CD4-positive, alpha-beta T cell treated with Interferon gamma for 1 hour (primary cell): ENCODE data around the gene MACROD1.
A peak's percentile ranks its signal among the peaks of the same experiment; 100 is the strongest.

Source experiments
- DNase-seq: peaks from one replicate; pipeline ENCODE4 v3.0.0-alpha.2; 2020

MACROD1 gene

DNA sequence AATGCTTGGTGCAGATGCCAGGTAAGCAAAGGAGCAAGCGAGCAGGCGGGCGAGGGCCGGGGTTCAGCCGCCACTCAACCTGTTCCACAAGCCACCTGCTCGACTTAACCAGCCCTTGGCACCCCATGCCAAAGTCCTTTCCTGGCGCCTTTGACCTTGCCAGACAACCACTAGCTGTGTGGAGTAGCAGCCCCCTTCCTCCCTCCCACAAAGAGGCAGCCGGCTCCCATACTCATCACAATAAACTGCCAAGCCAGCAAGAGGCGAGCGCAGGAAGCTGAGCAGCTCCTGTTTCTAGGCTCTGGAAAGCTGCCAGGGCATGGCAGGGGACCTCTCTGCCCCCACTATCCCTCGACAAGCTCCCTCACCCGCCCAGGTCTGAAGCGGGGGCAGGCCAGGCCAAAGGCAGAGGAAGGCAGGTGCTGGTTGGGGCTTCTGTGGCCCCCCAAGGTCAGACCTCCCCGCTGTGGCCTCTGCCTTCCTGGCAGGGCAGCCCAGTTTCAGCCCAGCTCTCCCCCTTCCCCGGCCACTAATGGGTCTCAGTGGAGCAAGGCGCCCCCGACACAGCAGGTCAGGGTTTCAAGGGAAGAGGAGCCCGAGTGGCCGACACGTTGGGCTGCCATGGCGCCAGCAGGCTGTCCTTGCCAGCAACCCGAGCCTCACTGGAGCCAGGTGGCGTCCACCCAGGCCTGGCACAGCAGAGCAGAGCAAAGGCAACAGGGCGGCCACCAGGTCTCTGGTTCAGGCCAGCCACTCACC is 15.3 kb downstream of the MACROD1 start:
- DNase-seq, result no peak

DNA sequence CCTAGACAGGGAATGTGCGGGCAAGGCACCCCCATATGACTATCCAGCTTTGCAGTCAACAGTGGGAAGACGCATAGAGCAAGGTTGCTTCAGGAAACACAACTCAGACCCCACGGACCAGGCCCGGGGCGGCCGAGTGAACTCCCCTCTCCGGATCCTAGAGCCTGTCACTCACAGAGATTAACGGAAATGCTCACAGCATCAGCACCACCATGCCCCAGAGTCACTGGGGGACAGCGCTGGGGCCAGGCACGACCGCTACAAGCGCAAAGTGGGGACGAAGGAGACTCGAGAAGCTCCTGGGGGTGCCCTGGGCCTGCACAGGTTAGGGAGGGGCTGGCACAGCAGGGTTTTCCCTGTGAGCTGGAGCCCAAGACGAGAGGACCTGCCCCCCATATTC is 15.9 kb downstream of the MACROD1 start:
- DNase-seq, result no peak

DNA sequence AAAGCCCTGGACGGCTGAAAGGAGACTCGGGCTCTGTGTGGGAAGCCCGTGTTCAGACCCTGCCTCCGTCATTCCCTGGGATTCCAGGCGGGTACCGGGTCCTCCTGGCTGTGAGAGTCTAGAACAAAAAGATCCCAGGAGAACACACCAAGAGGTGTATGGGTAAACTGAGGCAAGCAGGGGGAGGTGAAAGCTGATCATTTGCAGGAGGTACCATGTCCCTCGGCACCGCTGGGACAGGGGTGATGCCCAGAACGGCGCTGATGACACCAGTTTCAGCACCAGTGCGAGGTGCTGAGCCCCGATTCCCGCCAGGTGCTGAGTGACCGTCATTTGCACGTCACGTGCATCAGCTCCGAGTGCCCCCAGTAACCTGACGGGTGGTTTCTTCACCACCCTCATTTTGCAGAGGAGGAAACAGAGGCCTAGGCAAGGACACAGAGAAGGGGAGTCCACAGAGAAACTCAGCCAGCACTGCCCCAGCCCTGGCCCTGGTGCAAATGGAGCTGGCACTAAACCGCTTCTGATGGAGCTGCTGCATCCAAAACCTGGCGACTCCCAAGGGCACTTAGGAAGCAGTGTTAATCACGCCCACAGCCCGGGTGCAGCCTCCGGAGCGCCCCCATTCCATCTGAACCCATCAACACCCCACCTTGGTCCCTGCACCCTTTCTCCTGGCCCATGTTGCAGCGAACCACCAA is 16.8 kb downstream of the MACROD1 start:
- no peak for DNase-seq

DNA sequence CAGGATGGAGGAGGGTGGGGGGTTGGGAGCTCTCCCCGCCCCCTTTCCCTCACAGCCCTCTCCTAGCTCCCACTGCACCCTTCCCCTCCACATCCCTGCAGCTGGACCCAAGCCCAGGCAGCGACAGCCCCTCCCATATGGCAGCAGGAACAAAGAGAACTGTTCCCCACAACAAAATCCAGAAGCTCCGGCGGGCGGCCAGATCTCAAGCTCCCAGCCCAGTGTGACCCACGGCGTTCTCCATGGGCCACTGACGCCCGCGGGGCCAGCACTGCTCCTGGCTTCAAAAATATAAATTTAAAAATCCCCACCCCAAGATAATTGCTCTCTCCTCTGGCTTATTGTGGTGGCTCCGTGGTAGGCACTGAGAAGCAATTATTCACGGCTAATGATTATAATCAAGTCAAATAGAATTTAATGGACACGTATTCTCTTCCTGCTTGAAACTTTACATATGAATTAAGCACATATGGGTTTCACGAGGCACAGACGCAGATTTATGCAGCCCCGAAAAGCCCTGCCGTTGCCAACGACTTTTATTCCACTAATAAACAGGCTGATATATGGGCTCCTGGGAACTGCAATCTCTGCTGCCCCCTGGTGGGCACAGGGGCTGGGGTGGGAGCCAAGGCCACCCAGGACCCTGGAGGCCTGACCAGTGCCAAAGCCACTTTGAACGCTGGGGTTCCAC is 17.5 kb downstream of the MACROD1 start:
- peak; percentile 65 for DNase-seq

DNA sequence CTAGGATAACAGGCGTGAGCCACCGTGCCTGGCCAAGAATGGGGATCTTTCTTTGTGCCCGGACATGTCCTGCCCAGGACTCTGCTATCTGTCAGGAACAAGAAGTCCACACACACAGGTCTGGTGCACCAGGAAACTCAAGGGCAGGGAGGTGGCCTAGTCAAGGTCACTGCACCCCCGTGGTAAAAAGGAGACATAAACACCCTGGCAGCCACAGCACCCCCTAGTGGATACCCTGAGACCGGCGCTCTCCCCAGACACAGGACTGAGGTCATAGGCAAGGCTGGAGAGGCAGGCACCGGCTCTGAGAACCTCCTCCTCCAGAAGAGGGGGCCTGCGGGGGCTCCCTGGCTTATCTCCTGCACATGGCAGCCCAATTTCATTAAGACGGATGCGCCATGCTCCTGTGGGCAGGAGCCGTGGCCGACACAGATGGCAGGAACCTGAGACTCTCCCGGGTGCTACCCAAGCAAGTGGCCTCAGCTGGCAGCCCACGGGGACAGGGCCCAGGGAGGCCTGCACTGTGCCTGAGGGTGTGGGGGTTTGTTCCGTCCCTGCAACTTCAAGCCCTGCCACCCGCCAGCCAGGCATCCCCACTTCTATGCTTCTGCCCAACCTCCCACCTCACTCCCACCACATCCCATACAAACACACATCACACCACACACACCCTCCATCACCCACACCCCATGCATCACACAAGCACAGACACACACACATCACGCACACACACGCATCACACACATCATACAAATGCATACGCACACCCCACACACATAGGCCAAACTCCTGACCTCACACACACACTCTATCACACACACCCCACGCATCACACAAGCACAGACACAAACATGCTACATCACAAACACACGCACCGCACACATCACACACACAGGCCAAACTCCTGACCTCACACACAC is 19.6 kb downstream of the MACROD1 start:
- peak; percentile 59 for DNase-seq

DNA sequence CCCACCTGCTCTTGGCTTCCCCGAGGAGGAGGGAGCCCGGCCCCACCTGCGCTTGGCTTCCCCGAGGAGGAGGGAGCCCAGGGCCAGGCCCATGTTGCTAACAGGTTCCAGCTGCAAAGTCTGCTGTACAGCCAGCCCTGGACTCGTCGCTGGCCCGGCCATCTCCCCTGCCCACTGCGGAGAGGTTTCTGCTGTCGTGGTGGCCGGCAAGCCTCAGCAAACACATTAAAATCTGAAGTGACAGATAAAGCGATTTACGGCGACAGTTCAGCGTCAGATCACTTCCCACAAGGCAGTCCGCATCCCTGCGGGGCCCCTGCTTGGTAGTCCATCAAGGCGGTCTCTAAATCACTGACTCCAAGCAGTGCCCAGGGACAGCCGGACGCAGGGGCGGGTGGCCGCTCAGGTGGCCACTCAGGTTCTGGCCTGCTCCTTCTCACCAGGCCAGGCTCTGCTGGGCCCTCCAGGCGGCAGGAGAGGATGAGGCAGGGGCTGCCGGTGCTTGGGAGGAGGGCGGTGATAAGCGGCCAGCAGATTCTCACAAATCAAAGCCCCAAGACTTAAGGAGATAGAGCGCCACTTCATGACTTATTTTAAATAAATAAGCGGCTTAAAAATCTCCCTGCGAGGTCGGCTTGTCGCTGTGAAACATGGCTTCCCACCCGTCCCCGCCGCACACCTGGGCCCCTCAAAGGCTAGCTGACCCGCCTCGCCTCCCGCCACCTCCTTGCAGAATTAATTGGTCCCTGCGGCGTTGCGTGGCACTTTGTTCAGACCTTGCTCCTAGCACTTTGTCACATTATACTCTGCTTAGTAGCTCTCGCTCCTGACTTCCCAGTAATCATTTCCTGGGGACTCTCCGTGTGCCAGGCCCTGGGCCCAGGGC is 21.1 kb downstream of the MACROD1 start:
- DNase-seq, result no peak

DNA sequence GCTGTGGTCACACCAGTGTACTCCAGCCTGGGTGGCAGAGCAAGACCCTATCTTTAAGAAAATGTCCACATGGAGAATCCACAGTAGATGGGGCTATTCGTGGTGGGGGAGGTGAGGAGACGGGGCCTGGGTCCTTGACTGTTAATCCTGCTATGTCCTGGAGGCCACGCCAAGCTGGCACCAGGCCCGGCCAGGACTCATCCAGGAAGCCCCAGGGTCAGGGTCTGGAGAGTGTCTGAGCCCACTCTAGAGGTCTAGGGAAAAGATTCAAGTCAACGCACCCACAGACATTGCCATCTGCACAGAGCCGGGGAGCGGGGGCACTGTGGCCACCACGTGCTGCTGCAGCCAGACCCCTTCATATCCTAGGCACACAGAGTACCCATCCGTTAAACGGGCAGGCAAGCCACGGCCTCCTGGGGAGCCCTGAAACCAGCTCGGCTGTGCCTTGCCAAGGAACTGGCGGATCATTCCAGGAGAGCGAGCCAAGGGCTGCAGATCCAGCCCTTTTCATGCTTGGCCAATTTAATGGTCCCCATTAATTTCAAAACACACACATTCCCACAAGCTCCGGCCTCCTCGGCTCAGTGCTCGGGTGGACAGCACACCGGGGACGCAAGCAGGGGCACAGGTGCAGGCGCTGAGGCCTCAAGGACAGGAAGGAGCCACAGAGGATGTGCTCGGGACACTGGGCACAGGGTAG is 24.7 kb downstream of the MACROD1 start:
- DNase-seq, result no peak

DNA sequence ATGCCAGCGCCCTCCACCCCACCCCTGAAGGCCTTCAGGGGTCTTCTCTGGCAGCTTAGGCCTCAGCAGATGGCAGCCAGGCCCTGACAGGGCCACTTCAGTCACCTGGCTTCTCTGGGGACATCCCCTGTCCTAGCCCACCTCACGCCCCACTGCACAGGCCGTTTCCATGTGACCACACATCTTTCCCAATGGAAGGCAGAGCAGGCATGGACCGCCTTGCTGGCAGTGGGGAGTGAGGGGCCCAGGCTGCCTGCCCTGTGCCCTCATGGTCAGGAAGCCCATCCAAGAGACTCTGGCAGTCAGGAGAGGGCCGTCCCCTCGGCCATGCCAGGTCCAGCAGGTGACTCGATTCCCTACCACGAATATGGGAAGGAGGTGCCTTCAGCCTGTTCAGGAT is 25.8 kb downstream of the MACROD1 start:
- DNase-seq, result no peak

DNA sequence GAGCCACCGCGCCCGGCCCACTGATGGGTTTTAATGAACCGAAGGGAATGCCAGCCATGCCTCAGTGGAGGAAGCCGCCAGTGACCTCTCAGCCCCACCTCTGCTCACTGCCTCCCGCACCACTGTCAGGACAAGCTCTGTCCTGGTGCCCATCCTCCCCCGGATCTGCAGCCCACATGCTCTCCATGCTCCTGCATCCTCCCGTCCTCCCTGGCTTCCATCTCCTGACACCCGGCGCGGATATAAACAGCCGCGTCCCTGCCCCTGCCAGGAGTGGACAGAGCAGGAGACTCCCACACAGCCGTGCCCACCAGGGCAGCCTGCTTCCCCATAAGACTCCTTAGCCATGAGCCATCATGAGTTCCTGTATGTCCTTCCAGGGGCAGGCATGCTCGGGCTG is 26.9 kb downstream of the MACROD1 start:
- no peak for DNase-seq

DNA sequence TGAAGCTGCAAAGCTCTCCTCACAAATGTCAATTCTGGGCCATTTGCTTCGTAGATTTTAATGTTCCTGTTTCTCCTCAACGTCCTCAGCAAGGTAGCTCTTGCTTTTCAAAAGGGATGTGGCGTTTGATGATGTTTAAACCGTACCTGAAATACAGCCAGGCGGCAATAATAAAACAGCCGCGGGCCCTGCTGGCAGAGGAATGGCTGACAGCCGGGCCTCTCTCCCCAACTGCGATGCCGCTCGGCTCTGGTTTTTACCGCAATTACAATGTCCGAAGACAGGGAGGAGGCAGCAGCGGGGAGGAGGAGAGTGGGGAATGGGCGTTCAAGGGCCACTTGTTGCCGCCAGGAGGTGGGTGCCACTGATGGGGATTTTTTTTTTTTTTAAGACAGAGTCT is 27.5 kb downstream of the MACROD1 start:
- DNase-seq, result no peak

DNA sequence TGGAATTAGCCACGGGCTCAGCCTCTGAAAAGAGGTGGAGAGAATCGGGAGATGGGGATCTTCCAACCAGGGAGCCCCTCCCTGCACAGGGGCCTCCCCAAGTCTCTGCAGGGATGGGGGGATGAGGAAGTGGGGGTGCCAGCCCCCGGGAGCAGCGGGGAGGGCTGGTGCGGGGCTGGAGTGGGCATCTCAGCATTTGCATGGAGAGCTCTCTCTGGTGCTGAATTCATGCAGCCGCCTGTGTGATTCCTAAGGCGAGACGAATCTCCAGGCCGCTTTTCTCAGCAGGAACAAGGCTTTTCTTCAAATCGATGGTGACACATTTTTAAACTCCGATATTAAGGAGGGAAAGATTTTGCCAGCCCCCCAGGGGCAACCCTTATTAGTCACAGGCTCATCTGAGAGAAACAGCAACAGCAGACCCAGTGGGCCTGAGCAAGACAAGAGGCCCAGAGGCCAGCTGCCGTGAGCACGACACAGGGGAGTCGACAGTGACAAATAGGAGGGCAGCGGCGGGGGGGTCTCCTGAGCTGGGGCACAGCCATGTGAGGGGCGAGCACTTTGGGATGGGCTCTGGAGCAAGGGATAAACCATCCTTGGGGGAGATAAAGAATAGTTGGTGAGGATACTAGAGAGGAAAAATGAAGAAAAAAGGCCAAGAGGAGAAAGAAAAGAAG is 29.0 kb downstream of the MACROD1 start:
- no peak for DNase-seq

DNA sequence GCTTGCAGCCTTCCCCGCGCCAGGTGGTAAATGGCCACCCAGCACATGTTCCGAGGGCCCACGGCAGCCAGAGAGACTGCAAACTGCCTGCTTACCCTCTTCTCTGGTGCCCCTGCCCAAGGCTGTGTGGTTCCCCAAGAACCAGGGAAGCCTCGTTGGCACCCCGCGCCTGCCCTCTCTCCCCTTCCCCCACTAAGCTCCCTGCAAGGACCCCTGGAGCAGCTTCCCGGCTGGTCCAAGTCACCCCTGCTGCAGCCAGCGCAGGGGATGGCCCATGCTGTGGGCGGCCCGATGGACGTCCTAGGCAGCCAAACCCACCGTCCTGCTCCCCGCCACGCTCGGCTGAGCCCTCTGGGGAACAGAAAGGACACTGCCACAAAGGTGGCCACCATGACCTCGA is 30.2 kb downstream of the MACROD1 start:
- no peak for DNase-seq

DNA sequence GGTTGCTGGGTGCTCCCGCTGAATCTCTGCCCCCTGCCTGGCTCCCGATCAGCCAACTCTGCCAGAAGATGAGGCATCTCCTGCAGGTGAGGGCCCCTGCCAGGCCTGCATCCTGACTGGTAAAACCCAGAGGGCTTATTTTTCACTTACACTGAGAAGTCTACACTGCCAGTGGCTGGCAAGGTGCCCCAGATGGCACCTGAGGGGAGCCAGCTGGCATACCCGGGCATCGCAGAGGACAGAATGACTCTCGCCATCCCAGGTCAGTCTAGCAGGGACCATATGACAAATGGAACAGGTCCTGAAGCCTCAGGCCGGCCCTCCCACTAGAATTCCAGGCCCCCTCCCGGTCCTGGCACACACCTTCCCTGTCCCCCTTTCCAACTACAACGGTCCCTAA is 30.9 kb downstream of the MACROD1 start:
- no peak for DNase-seq

DNA sequence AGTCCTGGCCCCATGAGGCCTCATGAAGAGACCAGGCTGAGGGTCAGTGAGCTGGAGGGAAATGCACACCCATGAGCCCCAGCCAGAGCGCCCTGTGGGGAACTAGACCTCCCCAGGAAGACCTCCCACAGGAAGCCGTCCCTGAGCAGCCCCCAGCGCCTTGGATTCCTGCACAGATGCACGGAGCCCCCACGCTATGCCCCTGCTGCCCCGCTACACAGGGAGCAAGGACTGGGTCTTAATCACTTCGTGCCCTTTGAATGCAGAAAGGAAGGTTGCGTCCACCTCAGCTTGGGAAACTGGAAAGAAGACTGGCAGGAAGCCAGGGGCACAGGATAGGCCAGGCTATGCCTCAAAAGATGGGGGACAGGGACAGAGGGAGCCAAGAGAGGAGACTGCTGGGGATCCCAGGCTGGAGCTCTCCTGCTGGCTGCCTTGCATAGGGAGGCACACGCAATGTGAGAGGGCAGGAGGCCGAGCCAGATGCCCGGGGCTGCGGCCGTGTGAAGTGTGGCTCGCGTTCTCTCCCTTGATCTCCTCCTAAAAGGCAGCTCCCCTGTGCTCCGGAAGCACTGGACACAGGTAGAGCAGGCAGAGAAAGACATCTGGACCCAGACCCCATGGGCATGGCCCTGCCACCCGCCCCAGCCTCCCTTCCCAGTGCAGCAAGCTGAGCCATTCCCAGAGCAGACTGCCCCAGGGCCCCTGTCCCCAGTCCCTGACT is 32.8 kb downstream of the MACROD1 start:
- no peak for DNase-seq

DNA sequence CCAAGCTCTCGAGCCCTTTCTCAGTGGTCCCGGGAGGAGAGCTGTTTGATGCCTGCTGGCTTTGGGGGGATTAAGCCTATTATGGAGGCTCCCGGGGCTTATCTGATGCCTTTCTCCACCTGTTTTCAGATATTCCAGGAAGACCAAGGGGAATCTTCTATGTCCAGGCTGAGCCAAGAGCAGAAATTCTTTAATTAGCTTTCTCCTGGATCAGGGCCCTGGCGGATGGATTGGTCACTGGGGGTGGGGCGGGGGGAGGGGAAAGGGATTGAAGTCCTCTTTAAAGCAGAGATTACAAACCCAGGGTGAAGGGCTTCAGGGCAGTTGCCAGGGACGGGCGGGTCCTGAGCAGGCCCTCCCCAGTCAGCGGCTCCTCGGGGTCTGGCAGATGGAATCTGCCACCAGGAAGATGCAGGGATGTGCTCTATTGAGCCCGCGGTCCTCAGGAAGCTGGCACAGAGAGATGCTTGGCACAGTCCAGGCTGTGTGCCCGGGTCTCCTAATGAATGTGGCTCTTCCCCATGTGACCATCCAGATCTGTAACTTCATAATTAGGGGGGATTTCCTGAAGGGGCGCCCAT is 33.6 kb downstream of the MACROD1 start:
- DNase-seq, result no peak

DNA sequence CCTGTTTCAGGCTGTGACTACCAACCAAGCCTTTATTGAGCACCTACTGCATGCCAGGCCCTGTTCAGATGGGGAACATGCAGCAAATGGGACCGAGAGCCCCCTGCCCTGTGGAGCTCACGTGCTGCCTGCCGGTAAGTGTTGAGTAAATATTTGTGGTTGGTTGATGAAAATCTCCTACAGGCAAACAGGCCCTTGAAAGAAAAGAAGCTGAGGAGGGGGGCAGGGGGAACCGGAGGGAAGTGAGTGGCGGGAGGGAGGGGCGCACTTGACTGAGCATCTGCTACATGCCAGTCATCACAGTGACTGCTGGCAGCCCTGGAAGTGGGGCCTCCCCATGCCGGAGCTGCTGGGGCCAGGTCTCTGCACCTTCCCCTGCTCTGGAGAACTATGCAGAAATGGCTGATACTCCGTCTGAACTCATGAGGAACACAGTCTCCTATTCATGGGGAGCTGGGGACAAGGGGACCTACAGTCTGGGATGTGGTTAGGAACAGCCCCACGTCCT is 34.2 kb downstream of the MACROD1 start:
- no peak for DNase-seq

DNA sequence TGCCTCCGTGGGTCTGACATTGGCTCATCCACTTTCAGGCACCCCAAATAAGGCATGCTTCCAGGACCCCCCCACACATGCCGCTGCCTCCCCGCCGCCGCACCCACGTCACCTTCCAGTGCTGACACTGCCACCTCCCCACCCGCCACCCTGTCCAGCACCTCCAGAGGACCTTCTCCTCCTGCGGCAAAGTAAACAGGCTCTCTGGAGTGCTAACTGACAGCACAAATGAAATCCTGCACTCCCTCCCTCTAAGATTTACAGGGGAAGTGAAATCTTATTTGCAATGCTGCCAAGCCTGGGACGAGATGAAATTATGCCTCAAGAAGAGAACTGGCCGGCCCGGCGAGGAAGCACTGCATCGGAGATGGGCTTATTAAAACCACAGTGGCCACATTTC is 35.3 kb downstream of the MACROD1 start:
- DNase-seq, result no peak

DNA sequence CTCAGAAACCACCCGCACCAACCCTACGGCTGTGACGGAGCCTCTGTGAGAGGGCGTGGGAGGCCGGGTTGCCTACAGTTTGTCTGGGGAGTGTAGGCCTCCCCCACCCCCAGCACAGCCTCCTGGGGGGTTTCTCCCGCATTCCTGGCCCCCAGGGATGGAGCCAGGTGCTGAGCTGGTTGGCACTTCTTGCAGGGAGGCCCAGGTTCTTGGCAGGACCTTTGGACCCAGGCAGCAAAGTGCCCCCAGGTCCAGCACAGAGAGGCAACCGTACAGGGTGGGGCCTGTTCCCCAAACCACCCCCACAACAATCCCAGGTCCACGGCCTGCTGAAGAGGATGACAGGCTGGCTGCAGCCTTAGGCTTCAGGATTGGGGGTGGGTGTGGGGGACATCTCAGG is 36.5 kb downstream of the MACROD1 start:
- DNase-seq, result no peak

DNA sequence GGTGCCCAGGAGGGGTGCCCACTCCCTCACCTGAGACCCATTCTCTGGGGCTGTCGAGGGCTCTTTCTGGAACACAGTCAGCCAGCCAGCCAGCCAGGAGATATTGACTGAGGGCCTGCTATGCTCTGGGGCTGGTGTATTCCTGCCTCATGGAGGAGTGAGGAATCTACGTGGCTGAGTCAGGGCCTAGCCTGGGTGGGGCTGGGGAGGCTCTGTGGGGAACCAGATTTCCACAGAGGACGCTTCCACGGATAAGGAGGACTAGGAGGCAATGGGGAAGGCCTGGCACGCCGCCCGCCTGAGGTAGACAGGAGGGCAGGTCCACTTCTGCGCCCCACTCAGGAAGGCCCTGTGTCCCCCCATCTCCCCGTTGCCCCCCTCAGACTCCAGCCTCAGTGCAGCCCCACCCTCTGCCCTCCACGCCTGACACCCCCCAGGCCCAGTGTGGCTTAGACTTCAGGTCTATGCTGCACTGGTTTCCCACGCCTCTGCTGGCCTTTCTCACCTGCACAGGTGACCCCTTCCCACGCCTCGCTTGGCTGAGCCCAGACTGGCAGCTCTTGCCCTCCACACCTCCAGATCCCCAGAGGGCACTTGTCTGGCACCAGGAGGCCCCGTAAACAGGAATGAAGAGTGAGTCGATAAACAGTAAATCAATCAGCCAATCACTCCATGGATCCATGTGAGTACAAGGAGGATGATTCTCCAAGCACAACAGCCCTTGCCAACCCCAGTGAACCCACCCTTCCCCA is 37.5 kb downstream of the MACROD1 start:
- no peak for DNase-seq
